ENCODE data around the gene ADORA1. TPM values are rescaled to one million over a fixed set of nuclear protein-coding genes. Genes with fewer than 3 reads are reported as not detected.

ADORA1 gene
- total and polyA plus RNA-seq, 10 of the 15 experiments (the other 5 are each of a cell fraction or from before 2014, with no cell fraction given) = not detected

DNA sequence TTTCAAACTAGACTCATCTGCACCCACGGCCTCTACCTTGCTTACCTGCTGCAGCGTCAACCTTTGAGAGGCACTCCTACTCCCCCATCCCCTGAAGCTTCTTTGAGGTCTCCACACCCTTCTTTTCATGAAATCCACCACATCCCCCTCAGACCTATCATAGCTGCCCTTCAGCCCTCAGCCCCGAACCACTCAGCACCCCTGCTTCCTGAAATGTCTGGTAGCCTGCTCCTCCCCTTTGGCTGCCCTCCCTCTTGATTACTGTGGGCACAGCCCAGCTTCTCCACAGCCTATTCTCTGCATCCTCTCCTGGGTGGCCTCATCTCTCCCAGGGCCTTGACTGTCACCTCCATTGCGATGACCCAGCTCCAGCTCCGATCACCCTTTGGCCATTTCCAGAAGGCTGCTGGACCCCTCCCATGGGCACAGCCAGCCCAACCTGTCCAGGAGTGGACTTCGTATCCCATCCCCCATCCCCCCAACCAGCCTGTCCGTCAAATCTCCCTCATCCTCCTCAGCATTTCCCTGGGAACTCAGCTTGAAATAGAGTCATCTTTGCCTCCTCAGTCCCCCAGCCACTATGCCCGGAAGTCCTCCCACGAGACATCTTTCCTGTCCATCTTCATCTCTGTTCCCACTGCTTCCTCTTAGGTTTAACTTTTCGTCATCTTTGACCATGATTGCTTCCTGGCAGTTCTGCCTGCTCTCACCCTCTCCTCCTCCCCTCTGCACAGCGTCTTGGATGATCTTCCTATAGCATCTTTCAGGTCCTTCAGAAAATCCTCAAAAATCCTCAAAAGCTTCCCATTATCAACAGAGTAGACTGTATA, 6.1 kb upstream of the ADORA1 start:
- intact Hi-C loops (cut with micrococcal nuclease; ENCODE audit: unreplicated experiment) = no loop called here
- Histone ChIP-seq H3K4me1 (ENCODE audit: control insufficient read depth, insufficient read depth, low read length) (no peaks in the 10 kb centered on the region), H3K9me3 (replicated peaks; ENCODE audit: control insufficient read depth, insufficient read depth, low read length) (no peaks in the 10 kb centered on the region), H3K9ac (ENCODE audit: control insufficient read depth, insufficient read depth, low read length) (no peak overlapping the region), H3K4me2 (ENCODE audit: control insufficient read depth, insufficient read depth) (no peak overlapping the region), H3K36me3 (ENCODE audit: control insufficient read depth in 2 of 2, insufficient read depth in 2 of 2, low read length in 1 of 2) (no peaks in the 10 kb centered on the region), H2AFZ (ENCODE audit: control insufficient read depth, low read depth, low read length) (no peak overlapping the region), H3K27ac (ENCODE audit: control insufficient read depth, insufficient read depth) (no peak overlapping the region), H3K27me3 (replicated peaks in 1 of 2; ENCODE audit: control insufficient read depth in 2 of 2, insufficient read depth in 2 of 2, low read length in 1 of 2) (peaks cover 3 to 9% of the 10 kb centered on the region in 2 experiments), H4K20me1 (ENCODE audit: control insufficient read depth, insufficient read depth) (no peaks in the 10 kb centered on the region), H3K79me2 (ENCODE audit: control insufficient read depth, insufficient read depth, low read length) (no peaks in the 10 kb centered on the region), H3K4me3 (no peak overlapping the region)
- POLR2A ChIA-PET = interaction anchor here (0.6 kb wide), 1 partner anchor 56 kb away, joined by 5 read pairs; no protein-coding TSS in a partner anchor
- RAD21 ChIA-PET (ENCODE audit: unreplicated experiment) = interaction anchor here (1.3 kb wide), 1 partner anchor 95 kb away, joined by 4 read pairs; no protein-coding TSS in a partner anchor
- BruUV-seq (replicated peaks) = no TSS peak
- in situ Hi-C loops (cut with MboI) = no loop called here
- CTCF ChIA-PET = interaction anchor here (0.7 to 7.2 kb wide), 8 partner anchors 9 to 149 kb away, joined by 3 to 91 read pairs (median 4); no protein-coding TSS in a partner anchor
- no peak for DNase-seq (ENCODE audit: low read depth, low spot score)
- FAIRE-seq = no peak
- SMC1A ChIA-PET (ENCODE audit: uncharacterized antibody, unreplicated experiment) = interaction anchor here (1.9 kb wide), 1 partner anchor 95 kb away, joined by 6 read pairs; no protein-coding TSS in a partner anchor
- ATAC-seq = no peak
- 18% methylated on average over 11 of the region's 11 CpGs for WGBS (ENCODE audit: insufficient coverage, insufficient replicate concordance, low lambda C conversion rate, missing lambda C conversion rate)
- TF ChIP-seq KDM1A (IDR thresholded peaks at IDR 0.05; ENCODE audit: borderline replicate concordance) = no peak
- TF ChIP-seq, protein P1, sequence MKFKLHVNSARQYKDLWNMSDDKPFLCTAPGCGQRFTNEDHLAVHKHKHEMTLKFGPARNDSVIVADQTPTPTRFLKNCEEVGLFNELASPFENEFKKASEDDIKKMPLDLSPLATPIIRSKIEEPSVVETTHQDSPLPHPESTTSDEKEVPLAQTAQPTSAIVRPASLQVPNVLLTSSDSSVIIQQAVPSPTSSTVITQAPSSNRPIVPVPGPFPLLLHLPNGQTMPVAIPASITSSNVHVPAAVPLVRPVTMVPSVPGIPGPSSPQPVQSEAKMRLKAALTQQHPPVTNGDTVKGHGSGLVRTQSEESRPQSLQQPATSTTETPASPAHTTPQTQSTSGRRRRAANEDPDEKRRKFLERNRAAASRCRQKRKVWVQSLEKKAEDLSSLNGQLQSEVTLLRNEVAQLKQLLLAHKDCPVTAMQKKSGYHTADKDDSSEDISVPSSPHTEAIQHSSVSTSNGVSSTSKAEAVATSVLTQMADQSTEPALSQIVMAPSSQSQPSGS (IDR thresholded peaks at IDR 0.05; ENCODE audit: low read length) = no peak
- no peak for TF ChIP-seq ZNF24 (IDR thresholded peaks at IDR 0.05)
- TF ChIP-seq, protein P2, sequence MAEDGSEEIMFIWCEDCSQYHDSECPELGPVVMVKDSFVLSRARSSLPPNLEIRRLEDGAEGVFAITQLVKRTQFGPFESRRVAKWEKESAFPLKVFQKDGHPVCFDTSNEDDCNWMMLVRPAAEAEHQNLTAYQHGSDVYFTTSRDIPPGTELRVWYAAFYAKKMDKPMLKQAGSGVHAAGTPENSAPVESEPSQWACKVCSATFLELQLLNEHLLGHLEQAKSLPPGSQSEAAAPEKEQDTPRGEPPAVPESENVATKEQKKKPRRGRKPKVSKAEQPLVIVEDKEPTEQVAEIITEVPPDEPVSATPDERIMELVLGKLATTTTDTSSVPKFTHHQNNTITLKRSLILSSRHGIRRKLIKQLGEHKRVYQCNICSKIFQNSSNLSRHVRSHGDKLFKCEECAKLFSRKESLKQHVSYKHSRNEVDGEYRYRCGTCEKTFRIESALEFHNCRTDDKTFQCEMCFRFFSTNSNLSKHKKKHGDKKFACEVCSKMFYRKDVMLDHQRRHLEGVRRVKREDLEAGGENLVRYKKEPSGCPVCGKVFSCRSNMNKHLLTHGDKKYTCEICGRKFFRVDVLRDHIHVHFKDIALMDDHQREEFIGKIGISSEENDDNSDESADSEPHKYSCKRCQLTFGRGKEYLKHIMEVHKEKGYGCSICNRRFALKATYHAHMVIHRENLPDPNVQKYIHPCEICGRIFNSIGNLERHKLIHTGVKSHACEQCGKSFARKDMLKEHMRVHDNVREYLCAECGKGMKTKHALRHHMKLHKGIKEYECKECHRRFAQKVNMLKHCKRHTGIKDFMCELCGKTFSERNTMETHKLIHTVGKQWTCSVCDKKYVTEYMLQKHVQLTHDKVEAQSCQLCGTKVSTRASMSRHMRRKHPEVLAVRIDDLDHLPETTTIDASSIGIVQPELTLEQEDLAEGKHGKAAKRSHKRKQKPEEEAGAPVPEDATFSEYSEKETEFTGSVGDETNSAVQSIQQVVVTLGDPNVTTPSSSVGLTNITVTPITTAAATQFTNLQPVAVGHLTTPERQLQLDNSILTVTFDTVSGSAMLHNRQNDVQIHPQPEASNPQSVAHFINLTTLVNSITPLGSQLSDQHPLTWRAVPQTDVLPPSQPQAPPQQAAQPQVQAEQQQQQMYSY (CRISPR knock-in tag; IDR thresholded peaks at IDR 0.05) = no peak
- TF ChIP-seq ZBTB40 (IDR thresholded peaks at IDR 0.05; ENCODE audit: borderline replicate concordance) = no peak
- TF ChIP-seq, protein P3, sequence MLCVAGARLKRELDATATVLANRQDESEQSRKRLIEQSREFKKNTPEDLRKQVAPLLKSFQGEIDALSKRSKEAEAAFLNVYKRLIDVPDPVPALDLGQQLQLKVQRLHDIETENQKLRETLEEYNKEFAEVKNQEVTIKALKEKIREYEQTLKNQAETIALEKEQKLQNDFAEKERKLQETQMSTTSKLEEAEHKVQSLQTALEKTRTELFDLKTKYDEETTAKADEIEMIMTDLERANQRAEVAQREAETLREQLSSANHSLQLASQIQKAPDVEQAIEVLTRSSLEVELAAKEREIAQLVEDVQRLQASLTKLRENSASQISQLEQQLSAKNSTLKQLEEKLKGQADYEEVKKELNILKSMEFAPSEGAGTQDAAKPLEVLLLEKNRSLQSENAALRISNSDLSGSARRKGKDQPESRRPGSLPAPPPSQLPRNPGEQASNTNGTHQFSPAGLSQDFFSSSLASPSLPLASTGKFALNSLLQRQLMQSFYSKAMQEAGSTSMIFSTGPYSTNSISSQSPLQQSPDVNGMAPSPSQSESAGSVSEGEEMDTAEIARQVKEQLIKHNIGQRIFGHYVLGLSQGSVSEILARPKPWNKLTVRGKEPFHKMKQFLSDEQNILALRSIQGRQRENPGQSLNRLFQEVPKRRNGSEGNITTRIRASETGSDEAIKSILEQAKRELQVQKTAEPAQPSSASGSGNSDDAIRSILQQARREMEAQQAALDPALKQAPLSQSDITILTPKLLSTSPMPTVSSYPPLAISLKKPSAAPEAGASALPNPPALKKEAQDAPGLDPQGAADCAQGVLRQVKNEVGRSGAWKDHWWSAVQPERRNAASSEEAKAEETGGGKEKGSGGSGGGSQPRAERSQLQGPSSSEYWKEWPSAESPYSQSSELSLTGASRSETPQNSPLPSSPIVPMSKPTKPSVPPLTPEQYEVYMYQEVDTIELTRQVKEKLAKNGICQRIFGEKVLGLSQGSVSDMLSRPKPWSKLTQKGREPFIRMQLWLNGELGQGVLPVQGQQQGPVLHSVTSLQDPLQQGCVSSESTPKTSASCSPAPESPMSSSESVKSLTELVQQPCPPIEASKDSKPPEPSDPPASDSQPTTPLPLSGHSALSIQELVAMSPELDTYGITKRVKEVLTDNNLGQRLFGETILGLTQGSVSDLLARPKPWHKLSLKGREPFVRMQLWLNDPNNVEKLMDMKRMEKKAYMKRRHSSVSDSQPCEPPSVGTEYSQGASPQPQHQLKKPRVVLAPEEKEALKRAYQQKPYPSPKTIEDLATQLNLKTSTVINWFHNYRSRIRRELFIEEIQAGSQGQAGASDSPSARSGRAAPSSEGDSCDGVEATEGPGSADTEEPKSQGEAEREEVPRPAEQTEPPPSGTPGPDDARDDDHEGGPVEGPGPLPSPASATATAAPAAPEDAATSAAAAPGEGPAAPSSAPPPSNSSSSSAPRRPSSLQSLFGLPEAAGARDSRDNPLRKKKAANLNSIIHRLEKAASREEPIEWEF (IDR thresholded peaks at IDR 0.05; ENCODE audit: insufficient replicate concordance, low read depth, low read length) = no peak
- TF ChIP-seq LARP7 (IDR thresholded peaks at IDR 0.05) = no peak

All from GM12878 (cell line).